ENCODE measurements around the gene ZNF689.
"Not testable (repeated sequence)": the region's sequence is repeated elsewhere in the genome, so short reads cannot be mapped to it uniquely, and the experiment has no call there.

The ZNF689 gene

GRCh38 chr16:30602616-30603277 is 7.4 kb downstream of the ZNF689 start:
- no peak overlapping the region for H3K27ac ChIP-seq
- TF ChIP-seq CTCF (conservative IDR thresholded peaks at IDR 0.05) = no peak

- H3K27ac ChIP-seq = no peak overlapping the region
These were observed 8.2 kb downstream of the ZNF689 start for GRCh38 chr16:30601966-30602365.

GRCh38 chr16:30600929-30601328 is 9.3 kb downstream of the ZNF689 start:
- peak overlapping the region; percentile 50; the same call in 1 of the 2 replicates for H3K27ac ChIP-seq
- no peak for TF ChIP-seq CTCF (conservative IDR thresholded peaks at IDR 0.05)

More at GRCh38 chr16:30601966-30602365, 8.2 kb downstream of the ZNF689 start:
- no peak for TF ChIP-seq CTCF (conservative IDR thresholded peaks at IDR 0.05)

GRCh38 chr16:30600215-30600614 is 10.0 kb downstream of the ZNF689 start:
- peak overlapping the region; percentile 50 for H3K27ac ChIP-seq
- no peak for TF ChIP-seq CTCF (conservative IDR thresholded peaks at IDR 0.05)

- no peak for TF ChIP-seq CTCF (conservative IDR thresholded peaks at IDR 0.05)
- H3K27ac ChIP-seq = no peak overlapping the region
These were observed 17.3 kb downstream of the ZNF689 start for GRCh38 chr16:30592871-30593270.

- H3K27ac ChIP-seq = not testable (repeated sequence)
These were observed 19.3 kb downstream of the ZNF689 start for GRCh38 chr16:30590869-30591268.

- H3K27ac ChIP-seq = not testable (repeated sequence)
These were observed 20.6 kb downstream of the ZNF689 start for GRCh38 chr16:30589582-30589981.

- no peak overlapping the region for H3K27ac ChIP-seq
- no peak for TF ChIP-seq CTCF (conservative IDR thresholded peaks at IDR 0.05)
These were observed 21.5 kb downstream of the ZNF689 start for GRCh38 chr16:30588651-30589050.
